GM12878 (cell line): ENCODE results near the gene DNHD1. TPM values are rescaled to one million over a fixed set of nuclear protein-coding genes. Genes with fewer than 3 reads are reported as not detected.

Source experiments
- ATF3 ChIP-seq: IDR thresholded peaks from 2 replicates; pipeline ENCODE4 v1.6.1; 2011; ENCODE audit warnings: low read depth, mild to moderate bottlenecking, low read length, moderate library complexity, borderline replicate concordance; ENCODE audit errors: extremely low read depth
- HSF1 ChIP-seq: fragments of 150-350 bp; IDR thresholded peaks from 2 replicates; pipeline ENCODE4 v1.6.1; 2014; ENCODE audit warnings: mild to moderate bottlenecking, low read depth, low read length
- MTA3 ChIP-seq: IDR thresholded peaks from 2 replicates; pipeline ENCODE4 v1.6.1; 2012; ENCODE audit warnings: low read length, inconsistent platforms, borderline replicate concordance
- SREBF1 ChIP-seq: IDR thresholded peaks from 2 replicates; pipeline ENCODE4 v1.6.1; 2012; ENCODE audit warnings: mild to moderate bottlenecking, low read length
- ZBED1 ChIP-seq: IDR thresholded peaks from 2 replicates; pipeline ENCODE4 v1.6.1; 2016; ENCODE audit warnings: borderline replicate concordance
- ZSCAN29 ChIP-seq: fragments of 450-650 bp; IDR thresholded peaks from 2 replicates; pipeline ENCODE4 v1.6.1; 2017; ENCODE audit warnings: mild to moderate bottlenecking, moderate library complexity
- polyA plus RNA-seq, 11 experiments: library from polyadenylated mRNA; depleted of rRNA in 4 of 11; unstranded in 6 of 11; stranded (reverse) in 5 of 11; fragments of >200 nt; fragmentation: Nextera tagmentation in 4 of 11; fragmentation: Illumina TruSeq in 1 of 11; extraction: Ambion mirVana in 4 of 11; extraction: Trizol in 1 of 11; gene quantifications; 1 replicate in 1 of 11; 2 replicates in 10 of 11; pipeline versions ENCODE4 v1.2.1 to v1.2.3, GENCODE V29; 2011 to 2016; ENCODE audit warnings: inconsistent platforms in 2 of 11, missing spikeins in 2 of 11, low read depth in 1 of 11
- total RNA-seq, 4 experiments: library from RNA; depleted of rRNA in 3 of 4; stranded (reverse); fragments of >200 nt in 3 of 4; fragmentation: Illumina TruSeq in 1 of 4; extraction: Trizol in 1 of 4; gene quantifications; 2 replicates each; pipeline versions ENCODE4 v1.2.1 to v1.2.3, GENCODE V29; 2013 to 2021
- TF ChIP-seq, protein P1 (sequence below): fragments of 450-650 bp; formaldehyde crosslinking; IDR thresholded peaks from 2 replicates; pipeline ENCODE4 v1.5.0; 2022; ENCODE audit warnings: mild to moderate bottlenecking, missing genetic modification characterization

The DNHD1 gene
- total and polyA plus RNA-seq, 10 of the 15 experiments (the other 5 are each of a cell fraction or from before 2014, with no cell fraction given), result 0.99 to 16.9 (median 8.6) TPM

DNA sequence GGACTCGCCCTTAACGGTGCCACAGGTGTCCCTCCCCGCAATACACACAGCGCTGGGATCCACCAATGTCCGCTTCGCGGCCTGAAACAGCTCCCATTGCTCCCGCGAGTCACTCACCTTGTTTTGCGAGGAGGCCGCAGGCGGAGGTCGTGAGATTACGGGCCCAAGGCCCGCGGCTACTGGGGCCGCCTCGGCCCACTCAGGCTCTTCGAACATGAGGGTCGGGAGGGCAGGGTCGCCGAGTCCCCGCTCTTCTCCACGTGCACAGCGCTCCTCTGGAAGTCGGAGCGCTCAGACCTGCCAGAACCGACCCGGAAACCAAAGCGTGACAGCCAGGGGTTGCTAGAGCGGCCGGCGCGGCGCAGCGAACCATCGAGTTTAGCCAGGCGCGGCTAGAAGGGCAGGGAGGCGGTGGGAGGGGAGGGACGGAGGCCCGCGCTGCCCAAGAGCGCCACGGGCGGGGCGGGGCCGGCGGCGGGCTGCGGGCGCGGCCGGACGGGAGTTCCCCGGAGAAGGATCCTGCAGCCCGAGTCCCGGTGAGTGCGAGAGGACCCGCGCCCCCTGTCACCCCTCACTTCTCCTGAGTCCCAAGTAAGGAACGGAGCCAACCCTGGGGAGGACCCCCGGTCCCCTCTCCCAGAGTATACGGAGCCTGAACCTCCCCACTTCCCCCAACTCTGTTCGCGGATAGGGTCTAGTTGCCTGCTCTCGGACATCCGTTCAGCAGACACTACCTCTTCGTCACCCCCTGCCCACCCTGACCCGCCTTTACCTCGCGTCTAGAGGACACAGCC lies 106.4 kb downstream of the DNHD1 start, which contains the start of the genes ILK and RRP8 (continued):
- no peak for TF ChIP-seq HSF1
- TF ChIP-seq ZBED1, result 0 out of 2 replicates have a peak, but pooled peaks have one; percentile 46
- TF ChIP-seq SREBF1, result no peak
- no peak for TF ChIP-seq ZSCAN29
- TF ChIP-seq, protein P1, sequence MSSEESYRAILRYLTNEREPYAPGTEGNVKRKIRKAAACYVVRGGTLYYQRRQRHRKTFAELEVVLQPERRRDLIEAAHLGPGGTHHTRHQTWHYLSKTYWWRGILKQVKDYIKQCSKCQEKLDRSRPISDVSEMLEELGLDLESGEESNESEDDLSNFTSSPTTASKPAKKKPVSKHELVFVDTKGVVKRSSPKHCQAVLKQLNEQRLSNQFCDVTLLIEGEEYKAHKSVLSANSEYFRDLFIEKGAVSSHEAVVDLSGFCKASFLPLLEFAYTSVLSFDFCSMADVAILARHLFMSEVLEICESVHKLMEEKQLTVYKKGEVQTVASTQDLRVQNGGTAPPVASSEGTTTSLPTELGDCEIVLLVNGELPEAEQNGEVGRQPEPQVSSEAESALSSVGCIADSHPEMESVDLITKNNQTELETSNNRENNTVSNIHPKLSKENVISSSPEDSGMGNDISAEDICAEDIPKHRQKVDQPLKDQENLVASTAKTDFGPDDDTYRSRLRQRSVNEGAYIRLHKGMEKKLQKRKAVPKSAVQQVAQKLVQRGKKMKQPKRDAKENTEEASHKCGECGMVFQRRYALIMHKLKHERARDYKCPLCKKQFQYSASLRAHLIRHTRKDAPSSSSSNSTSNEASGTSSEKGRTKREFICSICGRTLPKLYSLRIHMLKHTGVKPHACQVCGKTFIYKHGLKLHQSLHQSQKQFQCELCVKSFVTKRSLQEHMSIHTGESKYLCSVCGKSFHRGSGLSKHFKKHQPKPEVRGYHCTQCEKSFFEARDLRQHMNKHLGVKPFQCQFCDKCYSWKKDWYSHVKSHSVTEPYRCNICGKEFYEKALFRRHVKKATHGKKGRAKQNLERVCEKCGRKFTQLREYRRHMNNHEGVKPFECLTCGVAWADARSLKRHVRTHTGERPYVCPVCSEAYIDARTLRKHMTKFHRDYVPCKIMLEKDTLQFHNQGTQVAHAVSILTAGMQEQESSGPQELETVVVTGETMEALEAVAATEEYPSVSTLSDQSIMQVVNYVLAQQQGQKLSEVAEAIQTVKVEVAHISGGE (CRISPR knock-in tag), result no peak
- TF ChIP-seq MTA3, result no peak; the same call in 1 of the 2 replicates
- TF ChIP-seq ATF3, result no peak
